Effector memory CD8-positive, alpha-beta T cell (primary cell): ENCODE measurements around the gene TANK.
A peak's percentile ranks its signal among the peaks of the same experiment; 100 is the strongest.
"Not testable (repeated sequence)": the region's sequence is repeated elsewhere in the genome, so short reads cannot be mapped to it uniquely, and the experiment has no call there.

Experiments
- ATAC-seq: fragments of 150-1000 bp; cut with Tn5 transposase; replicated peaks from 2 replicates; pipeline ENCODE4 v1.10.0; 2021; ENCODE audit warnings: mild to moderate bottlenecking, moderate library complexity
- DNase-seq, 3 experiments: peaks; one replicate each; pipeline ENCODE4 v3.0.0; 2021
- H3K27ac Mint-ChIP-seq, 2 donors: one replicate each; pipeline ENCODE4 v1.8.0; 2022; ENCODE audit warnings: mild to moderate bottlenecking in 2 of 2, mixed read lengths in 2 of 2, moderate library complexity in 2 of 2
- H3K27me3 Mint-ChIP-seq, 2 donors: one replicate each; pipeline ENCODE4 v1.8.0; 2022; ENCODE audit warnings: mixed read lengths in 2 of 2
- H3K36me3 Mint-ChIP-seq: one replicate; pipeline ENCODE4 v1.8.0; 2022; ENCODE audit warnings: mild to moderate bottlenecking, moderate library complexity, mixed read lengths; ENCODE audit not compliant: insufficient read depth
- H3K4me1 Mint-ChIP-seq, 2 donors: one replicate each; pipeline ENCODE4 v1.8.0; 2022; ENCODE audit warnings: low read depth in 2 of 2, mixed read lengths in 2 of 2
- H3K4me3 Mint-ChIP-seq, 2 donors: one replicate each; pipeline ENCODE4 v1.8.0; 2022; ENCODE audit warnings: mild to moderate bottlenecking in 2 of 2, mixed read lengths in 2 of 2, moderate library complexity in 2 of 2
- H3K9me3 Mint-ChIP-seq, 2 donors: one replicate each; pipeline ENCODE4 v1.8.0; 2022; ENCODE audit warnings: mixed read lengths in 2 of 2

The TANK gene

GRCh38 chr2:161165266-161165665 lies 5.0 kb downstream of the TANK start:
- Mint-ChIP-seq H3K4me1 (peaks cover 49 to 76% of the 10 kb centered on the region in 2 donors), H3K9me3 (no peaks in the 10 kb centered on the region), H3K4me3 (peak overlapping the region in 1 of 2 donors; percentile 61), H3K27me3 (no peaks in the 10 kb centered on the region), H3K27ac (no peak overlapping the region), H3K36me3 (peaks cover 37% of the 10 kb centered on the region)
- DNase-seq (no peak), ATAC-seq (no peak)

- H3K27me3 Mint-ChIP-seq, result no peaks in the 10 kb centered on the region
- DNase-seq (no peak), ATAC-seq (no peak)
- peaks cover 48 to 80% of the 10 kb centered on the region in 2 donors for H3K4me1 Mint-ChIP-seq
- peak overlapping the region; percentile 90 to 92 for H3K27ac Mint-ChIP-seq
- peak overlapping the region; percentile 61 to 70 for H3K4me3 Mint-ChIP-seq
- no peaks in the 10 kb centered on the region for H3K9me3 Mint-ChIP-seq
- peaks cover 31% of the 10 kb centered on the region for H3K36me3 Mint-ChIP-seq
Measured at GRCh38 chr2:161165811-161166210, 5.6 kb downstream of the TANK start.

GRCh38 chr2:161166538-161167409 lies 6.5 kb downstream of the TANK start:
- H3K9me3 Mint-ChIP-seq, result no peaks in the 10 kb centered on the region
- ATAC-seq (peak; percentile 91), DNase-seq (peak; percentile 38 to 53 (median 48))
- peak overlapping the region; percentile 90 to 92 for H3K27ac Mint-ChIP-seq
- H3K36me3 Mint-ChIP-seq, result peaks cover 28% of the 10 kb centered on the region
- peaks cover 49 to 80% of the 10 kb centered on the region in 2 donors for H3K4me1 Mint-ChIP-seq
- H3K4me3 Mint-ChIP-seq, result peak overlapping the region; percentile 61 to 70
- H3K27me3 Mint-ChIP-seq, result no peaks in the 10 kb centered on the region

DNA sequence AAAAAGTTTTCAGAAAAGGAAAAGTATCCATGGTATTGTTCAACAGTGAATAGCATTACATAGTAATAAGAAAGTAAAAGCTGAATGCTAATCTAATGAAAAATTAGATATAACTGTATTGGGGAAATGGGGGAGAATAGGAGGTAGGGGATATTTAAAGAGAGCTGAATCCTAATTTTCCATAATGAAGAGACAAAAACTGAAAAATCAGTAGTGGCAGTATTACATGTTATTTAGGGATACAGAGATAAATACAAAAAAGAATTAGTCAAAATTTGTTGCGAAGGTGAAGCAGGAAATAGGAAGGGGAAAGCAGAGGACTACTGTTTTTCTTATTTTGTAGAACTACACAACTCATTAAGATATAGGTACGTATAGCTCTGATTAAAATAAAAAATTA lies 9.1 kb downstream of the TANK start:
- Mint-ChIP-seq H3K27me3 (no peaks in the 10 kb centered on the region), H3K4me3 (no peak overlapping the region), H3K4me1 (peaks cover 53 to 79% of the 10 kb centered on the region in 2 donors), H3K27ac (peak overlapping the region; percentile 39 to 82), H3K9me3 (no peaks in the 10 kb centered on the region), H3K36me3 (peaks cover 21% of the 10 kb centered on the region)
- ATAC-seq (no peak), DNase-seq (no peak)

GRCh38 chr2:161170377-161170776 lies 10.1 kb downstream of the TANK start:
- H3K36me3 Mint-ChIP-seq, result peaks cover 17% of the 10 kb centered on the region
- peaks cover 56 to 78% of the 10 kb centered on the region in 2 donors for H3K4me1 Mint-ChIP-seq
- H3K4me3 Mint-ChIP-seq, result peak overlapping the region in 1 of 2 donors; percentile 5
- H3K9me3 Mint-ChIP-seq, result no peaks in the 10 kb centered on the region
- DNase-seq, result no peak
- H3K27me3 Mint-ChIP-seq, result no peaks in the 10 kb centered on the region
- peak overlapping the region in 1 of 2 donors; percentile 60 for H3K27ac Mint-ChIP-seq
- no peak for ATAC-seq

DNA sequence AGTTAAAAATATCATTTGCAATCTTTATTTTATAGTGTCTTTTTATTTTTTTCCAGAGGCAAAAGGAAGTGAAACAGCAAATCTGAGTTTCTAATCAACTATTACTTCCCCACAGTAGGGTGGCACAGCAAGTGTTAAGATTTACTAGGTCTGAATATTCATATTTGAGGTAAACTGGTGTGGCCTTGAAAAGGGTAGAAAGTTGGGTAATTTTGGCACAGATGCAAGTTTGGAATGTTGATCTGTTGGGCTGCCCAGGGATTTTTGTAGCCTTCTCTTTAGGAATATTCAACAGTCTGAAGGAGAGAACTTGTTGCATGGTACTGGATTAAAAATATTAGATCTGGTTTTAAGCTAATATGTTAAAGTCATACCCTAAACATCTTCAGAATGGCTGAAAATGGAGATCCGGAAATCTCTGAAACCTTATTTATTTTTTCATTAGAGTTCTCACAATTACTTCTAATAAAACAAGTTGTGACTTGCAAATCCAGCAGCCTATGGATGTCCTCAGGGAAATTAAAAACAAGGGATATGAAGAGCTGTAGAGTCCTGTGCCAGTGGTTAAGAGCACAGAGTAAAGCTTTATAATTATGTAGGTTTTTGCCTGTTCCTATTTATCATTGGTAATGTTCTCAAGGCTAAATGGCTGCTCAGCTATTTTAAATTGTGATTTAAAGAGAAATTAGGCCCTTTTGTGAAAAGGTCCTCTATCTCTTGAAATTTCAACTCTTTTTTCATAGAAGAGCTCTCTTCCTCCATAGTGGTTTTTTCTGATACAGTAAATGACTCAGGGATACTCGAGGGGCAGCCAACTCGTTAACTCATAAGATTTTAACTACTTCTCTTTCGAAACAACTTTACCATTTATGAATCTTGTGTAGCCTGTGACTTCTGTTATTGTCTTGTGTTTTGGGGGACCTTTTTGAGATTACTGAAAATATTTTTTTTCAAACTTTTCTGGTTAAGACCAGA lies 11.0 kb downstream of the TANK start:
- peaks cover 10% of the 10 kb centered on the region for H3K36me3 Mint-ChIP-seq
- H3K27me3 Mint-ChIP-seq, result no peaks in the 10 kb centered on the region
- no peak for DNase-seq

GRCh38 chr2:161172901-161173540 lies 12.8 kb downstream of the TANK start:
- peaks cover 40 to 62% of the 10 kb centered on the region in 2 donors for H3K4me1 Mint-ChIP-seq
- ATAC-seq (no peak), DNase-seq (no peak)
- H3K9me3 Mint-ChIP-seq, result no peaks in the 10 kb centered on the region
- H3K27ac Mint-ChIP-seq, result peak overlapping the region in 1 of 2 donors; percentile 3
- H3K27me3 Mint-ChIP-seq, result no peaks in the 10 kb centered on the region
- peak overlapping the region in 1 of 2 donors; percentile 1 for H3K4me3 Mint-ChIP-seq
- peaks cover 14% of the 10 kb centered on the region for H3K36me3 Mint-ChIP-seq

More for the DNA sequence above, 11.0 kb downstream of the TANK start:
- H3K4me3 Mint-ChIP-seq, result peak overlapping the region in 1 of 2 donors; percentile 31
- no peaks in the 10 kb centered on the region for H3K9me3 Mint-ChIP-seq
- peaks cover 54 to 76% of the 10 kb centered on the region in 2 donors for H3K4me1 Mint-ChIP-seq
- H3K27ac Mint-ChIP-seq, result peak overlapping the region in 1 of 2 donors; percentile 60
- no peak for ATAC-seq

GRCh38 chr2:161173541-161174194 lies 13.4 kb downstream of the TANK start:
- no peak for DNase-seq
- no peaks in the 10 kb centered on the region for H3K9me3 Mint-ChIP-seq
- peaks cover 37 to 68% of the 10 kb centered on the region in 2 donors for H3K4me1 Mint-ChIP-seq
- no peak for ATAC-seq
- peaks cover 17% of the 10 kb centered on the region for H3K36me3 Mint-ChIP-seq
- no peaks in the 10 kb centered on the region for H3K27me3 Mint-ChIP-seq
- no peak overlapping the region for H3K4me3 Mint-ChIP-seq
- H3K27ac Mint-ChIP-seq, result peak overlapping the region in 1 of 2 donors; percentile 29

DNA sequence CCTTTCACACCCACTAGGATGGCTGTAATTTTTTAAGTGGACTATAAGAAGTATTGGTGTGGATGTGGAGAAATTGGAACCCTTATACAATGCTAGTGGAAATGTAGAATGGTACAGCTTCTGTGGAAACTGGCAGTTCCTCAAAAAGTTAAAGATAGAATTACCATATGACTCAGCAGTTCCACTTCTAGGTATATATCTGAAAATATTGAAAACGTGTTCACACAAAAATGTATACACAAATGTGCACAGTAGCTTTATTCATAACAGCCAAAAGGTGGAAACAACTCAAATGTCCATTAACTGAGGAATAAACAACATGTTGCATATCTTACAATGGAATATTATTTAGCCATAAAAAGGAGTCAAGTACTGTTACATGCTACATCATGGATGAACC lies 17.7 kb downstream of the TANK start:
- no peaks in the 10 kb centered on the region for H3K9me3 Mint-ChIP-seq
- no peak for DNase-seq
- H3K4me1 Mint-ChIP-seq, result peaks cover 23 to 39% of the 10 kb centered on the region in 2 donors
- ATAC-seq, result no peak
- no peaks in the 10 kb centered on the region for H3K27me3 Mint-ChIP-seq
- peaks cover 56% of the 10 kb centered on the region for H3K36me3 Mint-ChIP-seq
- peak overlapping the region in 1 of 2 donors; percentile 15 for H3K27ac Mint-ChIP-seq
- no peak overlapping the region for H3K4me3 Mint-ChIP-seq

DNA sequence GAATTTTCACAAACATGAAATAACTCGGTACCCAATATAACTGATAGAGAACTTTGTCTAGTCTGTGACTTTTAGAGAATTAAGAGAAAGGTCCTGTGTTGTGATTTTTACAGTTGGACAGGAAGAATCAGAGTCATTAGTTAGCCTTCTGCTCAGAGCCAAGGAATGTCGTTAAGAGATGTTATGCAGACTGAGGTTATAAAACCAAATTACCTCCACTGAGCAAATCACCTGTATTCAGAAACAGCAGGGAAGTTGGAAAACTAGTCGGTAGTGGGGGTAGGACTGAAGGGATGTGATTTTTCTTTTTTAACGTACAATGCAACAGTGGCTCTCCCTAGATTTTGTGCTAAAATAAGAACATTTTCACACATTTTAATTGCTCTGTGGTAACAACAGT lies 18.5 kb downstream of the TANK start:
- H3K9me3 Mint-ChIP-seq, result no peaks in the 10 kb centered on the region
- peaks cover 56% of the 10 kb centered on the region for H3K36me3 Mint-ChIP-seq
- H3K27ac Mint-ChIP-seq, result no peak overlapping the region
- no peaks in the 10 kb centered on the region for H3K27me3 Mint-ChIP-seq
- ATAC-seq (no peak), DNase-seq (no peak)
- H3K4me1 Mint-ChIP-seq, result peaks cover 15 to 33% of the 10 kb centered on the region in 2 donors
- no peak overlapping the region for H3K4me3 Mint-ChIP-seq

- no peak for ATAC-seq
- no peak for DNase-seq
- Mint-ChIP-seq H3K4me1 (peaks cover 32 to 67% of the 10 kb centered on the region in 2 donors), H3K4me3 (no peak overlapping the region), H3K27me3 (no peaks in the 10 kb centered on the region), H3K9me3 (no peaks in the 10 kb centered on the region), H3K36me3 (peaks cover 38% of the 10 kb centered on the region), H3K27ac (no peak overlapping the region)
Measured at GRCh38 chr2:161190050-161190449, 29.8 kb downstream of the TANK start.

- Mint-ChIP-seq H3K36me3 (peaks cover 21% of the 10 kb centered on the region), H3K4me1 (peaks cover 33 to 72% of the 10 kb centered on the region in 2 donors), H3K27ac (peak overlapping the region in 1 of 2 donors; percentile 13)
- H3K4me3 Mint-ChIP-seq, H3K9me3 Mint-ChIP-seq, H3K27me3 Mint-ChIP-seq, ATAC-seq, DNase-seq: not testable (repeated sequence)
Measured at GRCh38 chr2:161195602-161196001, 35.4 kb downstream of the TANK start.
